Upper lobe of left lung (tissue), 4 donors: Measurements from ENCODE around the gene DCP1A.

Experiments
- POLR2A ChIP-seq, 4 donors: fragments of 450-650 bp; IDR thresholded peaks; one replicate each; pipeline ENCODE4 v1.5.1; 2016 to 2017; ENCODE audit warnings: antibody characterized with exemption in 4 of 4, mild to moderate bottlenecking in 2 of 4
- POLR2AphosphoS5 ChIP-seq, 2 donors: sonication (generic); formaldehyde crosslinking; IDR thresholded peaks; one replicate each; pipeline ENCODE4 v1.5.1; 2017; ENCODE audit warnings: antibody characterized with exemption in 2 of 2
- TF ChIP-seq, protein P1 (sequence below), 6 experiments: fragments of 450-650 bp in 4 of 6; fragments of 200-600 bp in 2 of 6; sonication (generic) in 2 of 6; IDR thresholded peaks; one replicate each; pipeline ENCODE4 v1.5.1; 2016 to 2019; ENCODE audit warnings: antibody characterized with exemption in 6 of 6

DNA sequence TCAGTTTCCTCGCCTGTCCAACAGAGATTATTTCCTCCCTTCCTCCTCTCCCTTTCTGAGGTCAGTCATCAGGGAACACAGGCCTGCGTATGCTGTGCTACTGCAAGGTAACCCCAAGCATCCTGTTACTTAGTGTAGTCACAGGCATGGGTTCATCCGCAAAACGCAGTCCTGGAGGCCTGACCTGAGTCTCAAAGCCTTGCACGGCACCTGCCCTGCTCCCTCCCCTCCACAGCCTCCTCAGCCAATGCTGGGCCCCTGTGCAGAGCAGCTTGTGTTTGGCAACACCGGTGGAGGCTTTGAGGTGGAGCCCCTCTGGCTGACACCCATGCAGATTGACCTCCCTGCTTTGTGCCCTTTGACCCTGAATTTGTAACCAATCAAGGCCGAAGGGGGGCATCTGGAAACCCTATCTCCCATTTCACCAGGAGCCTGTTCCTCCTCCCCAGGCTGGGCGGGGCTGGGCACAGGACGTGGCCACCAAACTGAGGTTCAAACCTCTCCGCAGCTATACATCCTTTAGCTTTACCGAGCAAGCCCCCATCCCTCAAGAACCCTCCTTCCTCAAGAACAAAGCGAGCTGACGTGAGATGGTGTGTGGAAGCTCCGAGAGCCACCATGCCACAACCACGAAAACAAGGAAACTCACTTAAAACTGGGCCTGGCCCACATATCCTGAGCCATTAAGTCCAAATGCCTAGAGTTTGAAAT, 113.1 kb downstream of the DCP1A start:
- TF ChIP-seq, protein P1, sequence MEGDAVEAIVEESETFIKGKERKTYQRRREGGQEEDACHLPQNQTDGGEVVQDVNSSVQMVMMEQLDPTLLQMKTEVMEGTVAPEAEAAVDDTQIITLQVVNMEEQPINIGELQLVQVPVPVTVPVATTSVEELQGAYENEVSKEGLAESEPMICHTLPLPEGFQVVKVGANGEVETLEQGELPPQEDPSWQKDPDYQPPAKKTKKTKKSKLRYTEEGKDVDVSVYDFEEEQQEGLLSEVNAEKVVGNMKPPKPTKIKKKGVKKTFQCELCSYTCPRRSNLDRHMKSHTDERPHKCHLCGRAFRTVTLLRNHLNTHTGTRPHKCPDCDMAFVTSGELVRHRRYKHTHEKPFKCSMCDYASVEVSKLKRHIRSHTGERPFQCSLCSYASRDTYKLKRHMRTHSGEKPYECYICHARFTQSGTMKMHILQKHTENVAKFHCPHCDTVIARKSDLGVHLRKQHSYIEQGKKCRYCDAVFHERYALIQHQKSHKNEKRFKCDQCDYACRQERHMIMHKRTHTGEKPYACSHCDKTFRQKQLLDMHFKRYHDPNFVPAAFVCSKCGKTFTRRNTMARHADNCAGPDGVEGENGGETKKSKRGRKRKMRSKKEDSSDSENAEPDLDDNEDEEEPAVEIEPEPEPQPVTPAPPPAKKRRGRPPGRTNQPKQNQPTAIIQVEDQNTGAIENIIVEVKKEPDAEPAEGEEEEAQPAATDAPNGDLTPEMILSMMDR (IDR thresholded peaks at IDR 0.05), result no peak
- no peak for TF ChIP-seq POLR2AphosphoS5 (IDR thresholded peaks at IDR 0.05)
- TF ChIP-seq POLR2A (IDR thresholded peaks at IDR 0.05), result no peak
